HG03025 (cell line): Measurements from ENCODE around the gene GJB2.

Experiments
- ATAC-seq: cut with Tn5 transposase; IDR thresholded peaks from one replicate; pipeline ENCODE4 v1.9.1; 2021; ENCODE audit warnings: mild to moderate bottlenecking, moderate library complexity; ENCODE audit not compliant: unreplicated experiment, low FRiP score

Gene GJB2

GRCh38 chr13:20192836-20193161, at the start of gene GJB2:
TSS of gene GJB2 (minus strand) at chr13:20192938. CDS start at chr13:20189581, 3,357 bp downstream.
- ATAC-seq: no peak

DNA sequence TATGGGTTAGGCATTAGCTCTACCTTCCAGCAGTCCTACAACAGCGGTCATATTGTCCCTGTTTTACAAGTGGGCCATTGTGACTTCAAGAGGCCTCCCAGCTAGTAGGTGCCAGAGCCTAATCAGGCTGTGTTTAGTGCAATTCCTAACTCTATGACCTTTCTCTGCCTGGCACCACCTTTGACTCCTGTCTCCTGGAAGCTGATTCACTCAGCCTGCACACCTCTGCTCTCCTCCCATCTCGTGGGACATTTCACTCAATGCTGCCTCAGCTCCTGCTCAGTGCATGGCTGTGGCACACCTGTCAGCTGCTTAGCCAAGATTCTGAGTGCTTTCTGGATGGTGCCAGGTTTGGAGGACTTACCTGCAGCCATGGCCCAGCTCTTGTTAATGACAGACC, 48.9 kb upstream of the GJB2 start:
- no peak for ATAC-seq

DNA sequence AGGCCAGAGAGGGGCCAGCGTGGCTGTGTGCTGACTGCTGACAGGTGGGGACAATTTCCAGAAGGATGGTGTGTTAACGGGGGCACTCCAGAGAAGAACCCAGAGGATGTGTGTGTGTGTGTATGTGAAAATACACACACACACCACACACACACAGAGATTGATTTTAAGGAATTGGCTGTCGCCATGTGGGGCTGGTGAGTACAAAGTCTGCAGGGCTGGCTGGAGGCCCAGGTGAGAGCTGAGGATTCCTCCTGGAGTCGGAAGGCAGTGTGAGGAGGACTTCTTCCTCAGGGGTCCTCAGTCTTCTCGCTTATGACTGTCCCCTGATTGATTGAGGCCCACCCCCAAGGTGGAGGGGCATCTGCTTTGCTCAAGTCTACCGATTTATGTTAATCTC, 47.0 kb upstream of the GJB2 start:
- no peak for ATAC-seq

DNA sequence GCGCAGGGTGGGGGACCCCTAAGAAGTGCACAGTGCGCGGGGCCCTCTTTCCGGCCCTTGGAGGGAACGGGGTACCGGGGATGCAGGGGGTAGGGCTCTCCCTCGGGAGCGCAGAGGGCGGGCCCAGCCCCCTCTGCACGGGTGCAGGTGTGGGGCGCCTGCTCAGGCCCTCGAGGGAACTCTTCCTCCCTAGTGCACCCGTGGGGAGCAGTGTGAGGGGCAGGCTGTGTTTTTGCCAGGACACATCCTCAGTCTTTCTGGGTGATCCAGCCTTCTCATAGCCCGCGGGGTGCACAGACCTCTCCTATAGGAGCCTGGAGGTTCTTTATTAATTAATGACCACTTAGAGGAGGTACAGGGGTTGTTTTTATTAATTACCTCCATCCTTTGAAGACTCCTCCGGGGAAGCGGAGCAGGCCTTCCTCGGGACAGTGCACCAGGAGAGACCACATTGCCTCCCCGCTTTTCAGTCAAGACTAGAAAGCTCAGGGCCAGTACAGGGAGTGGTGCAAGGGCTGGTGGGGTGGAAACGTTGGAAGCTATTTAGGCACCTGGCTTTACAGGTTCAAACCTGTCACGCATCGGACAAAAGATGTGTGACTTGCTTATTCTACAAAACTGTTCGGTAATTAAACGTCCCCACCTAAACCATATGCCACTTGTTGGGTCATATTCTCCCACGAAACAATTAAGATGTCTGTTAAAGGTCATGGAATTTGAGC, 40.0 kb upstream of the GJB2 start:
- no peak for ATAC-seq

DNA sequence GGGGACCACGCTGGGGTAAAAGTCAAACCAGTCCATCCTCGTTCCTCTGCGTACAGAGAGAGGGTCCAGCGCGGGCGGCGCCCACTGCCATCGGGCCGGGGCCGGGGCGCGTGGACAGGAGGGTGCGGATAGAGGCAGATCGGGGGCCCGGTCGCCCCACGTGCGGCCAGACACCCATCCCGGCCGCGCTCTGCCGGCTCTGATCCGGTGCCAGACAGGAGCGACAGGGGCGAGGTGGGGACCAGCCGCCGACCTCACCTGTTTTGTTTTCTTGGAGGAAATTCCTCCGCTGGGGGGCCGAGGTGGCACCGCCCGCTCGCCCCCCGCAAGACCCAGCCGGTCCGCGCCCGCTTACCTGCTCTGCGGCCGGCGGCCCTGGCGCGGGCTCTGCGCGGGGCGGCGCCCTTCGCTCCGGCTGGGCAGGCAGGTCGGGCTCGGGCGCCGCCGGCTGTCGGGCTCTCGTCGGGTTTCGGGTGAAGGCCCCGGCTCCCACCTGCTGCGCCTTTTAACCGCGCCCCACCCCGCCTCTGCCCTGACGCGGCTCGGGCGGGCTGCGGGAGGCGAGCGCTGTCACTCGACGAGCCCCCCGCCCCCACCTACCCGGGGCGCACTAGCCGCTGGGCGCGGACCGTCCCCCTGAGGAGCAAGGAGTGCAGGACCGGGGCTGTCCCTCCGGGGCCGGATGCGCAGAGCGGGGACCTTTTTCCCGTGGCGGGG, 39.3 kb upstream of the GJB2 start, which contains the start of gene GJB6:
Gene GJB6 (minus strand): TSS at position 481 of the 717 bp plus-strand sequence. CDS start 8,839 bp downstream, outside the sequence.
- ATAC-seq: no peak

DNA sequence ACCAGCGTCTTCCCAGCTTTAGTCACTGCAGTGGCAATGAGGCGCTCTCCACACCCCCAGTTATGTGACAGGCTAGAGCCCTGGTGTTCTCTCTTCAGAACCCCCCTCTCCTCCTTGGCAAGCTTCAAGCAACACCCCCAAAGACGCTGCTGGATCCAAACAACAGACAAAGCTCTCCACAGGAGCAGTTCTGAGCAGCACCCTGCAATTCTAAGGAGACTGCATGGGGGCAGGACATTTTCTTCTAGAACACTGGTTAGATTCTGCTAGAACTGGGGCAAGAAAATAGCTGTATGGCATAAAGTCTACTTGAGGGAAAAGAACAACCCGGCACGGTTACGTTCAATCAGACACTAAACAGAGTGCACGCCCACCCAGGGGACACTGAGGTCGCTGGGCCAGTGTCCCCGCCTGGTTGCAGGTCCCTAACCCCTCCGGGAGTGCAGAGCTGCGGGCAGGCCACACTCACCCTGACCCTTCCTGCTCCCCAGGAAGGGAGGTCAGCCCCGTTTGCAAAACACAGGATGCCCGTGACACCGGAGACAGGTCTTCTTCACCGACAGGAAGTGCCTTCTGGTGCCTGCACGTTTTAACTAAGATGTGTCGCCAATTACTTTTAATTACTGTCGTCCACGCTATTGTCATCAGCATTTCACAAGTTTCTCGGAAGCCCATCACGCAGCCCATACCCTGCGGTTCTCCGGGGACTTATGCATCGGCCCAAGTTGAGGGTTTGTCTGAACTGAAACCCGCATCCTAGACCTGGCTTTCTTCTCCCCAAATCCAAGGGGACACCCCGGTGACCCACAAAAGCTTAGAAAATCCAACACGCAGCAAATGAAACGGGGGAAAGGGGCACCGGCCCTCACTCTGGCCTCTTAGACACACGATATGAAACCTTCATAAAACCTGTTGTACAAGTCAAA, 38.4 kb upstream of the GJB2 start:
- ATAC-seq: no peak

GRCh38 chr13:20227730-20228129, 35.0 kb upstream of the GJB2 start:
- no peak for ATAC-seq

DNA sequence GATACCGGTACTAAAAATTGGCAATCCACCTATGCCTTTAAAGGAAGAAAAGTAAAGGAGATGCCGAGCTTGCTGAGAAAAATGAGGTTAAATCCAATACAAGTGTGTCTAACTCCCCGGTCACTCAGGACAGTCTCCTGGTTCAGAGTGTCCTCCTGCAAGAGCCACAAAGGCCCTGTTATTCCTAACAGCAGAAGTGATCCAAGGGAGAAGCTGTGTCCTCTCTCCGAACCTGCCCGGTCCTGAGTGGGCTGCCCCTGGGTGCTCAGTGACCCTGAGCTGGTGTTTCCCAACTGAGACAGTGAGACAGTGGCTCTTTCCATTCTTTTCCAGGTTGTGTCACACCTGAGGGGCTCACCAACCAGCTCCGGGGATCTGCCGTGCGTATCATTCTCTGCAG, 34.5 kb upstream of the GJB2 start:
- ATAC-seq: no peak

GRCh38 chr13:20222553-20222952, 29.8 kb upstream of the GJB2 start:
- no peak for ATAC-seq

- no peak for ATAC-seq
These were observed 29.0 kb upstream of the GJB2 start for GRCh38 chr13:20221772-20222171.

- ATAC-seq: peak; percentile 89
These were observed 26.8 kb upstream of the GJB2 start for GRCh38 chr13:20219577-20219976.

- ATAC-seq: no peak
These were observed 24.4 kb upstream of the GJB2 start for GRCh38 chr13:20217168-20217567.

DNA sequence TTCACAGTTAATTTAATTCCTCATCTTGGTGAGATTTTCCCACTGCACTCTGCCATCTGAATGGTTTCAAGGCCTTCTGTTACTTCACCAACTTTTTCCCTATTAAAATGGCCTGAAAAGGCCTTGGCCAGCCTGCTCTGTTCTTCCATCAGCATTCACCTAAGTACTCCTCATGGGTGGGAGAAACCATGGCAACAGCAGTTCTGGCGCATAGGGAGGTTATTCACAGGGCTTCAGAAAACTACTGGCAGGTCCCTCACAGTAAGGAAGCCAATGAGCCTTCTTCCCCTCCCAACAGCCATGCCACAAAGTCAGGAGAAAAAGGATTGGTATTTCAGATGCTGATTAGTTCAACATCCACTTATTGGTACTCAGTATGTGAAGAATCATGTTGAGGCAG, 17.2 kb upstream of the GJB2 start:
- no peak for ATAC-seq

- ATAC-seq: no peak
These were observed 14.0 kb upstream of the GJB2 start for GRCh38 chr13:20206698-20207235.

GRCh38 chr13:20206065-20206697, 13.4 kb upstream of the GJB2 start:
- no peak for ATAC-seq

DNA sequence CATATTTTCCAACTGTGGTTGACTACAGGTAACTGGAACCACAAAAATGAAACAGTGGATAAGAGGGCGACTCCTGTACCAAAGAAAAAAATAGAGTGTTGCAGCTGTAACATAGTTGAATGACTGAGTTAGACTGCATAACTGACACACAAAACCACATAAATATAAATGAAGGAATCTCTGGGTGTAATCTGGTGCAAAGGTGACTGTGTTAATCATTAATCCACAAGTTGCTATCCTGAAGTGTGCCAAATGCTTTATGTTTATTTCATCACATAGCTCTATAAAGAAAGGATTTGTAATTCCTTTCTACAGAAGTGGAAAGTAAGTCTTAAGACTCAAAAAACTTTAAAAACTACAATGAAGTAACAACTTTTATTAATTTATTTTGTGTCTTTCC, 6.0 kb upstream of the GJB2 start:
- no peak for ATAC-seq

- ATAC-seq: no peak
These were observed 4.7 kb upstream of the GJB2 start for GRCh38 chr13:20197361-20197834.

DNA sequence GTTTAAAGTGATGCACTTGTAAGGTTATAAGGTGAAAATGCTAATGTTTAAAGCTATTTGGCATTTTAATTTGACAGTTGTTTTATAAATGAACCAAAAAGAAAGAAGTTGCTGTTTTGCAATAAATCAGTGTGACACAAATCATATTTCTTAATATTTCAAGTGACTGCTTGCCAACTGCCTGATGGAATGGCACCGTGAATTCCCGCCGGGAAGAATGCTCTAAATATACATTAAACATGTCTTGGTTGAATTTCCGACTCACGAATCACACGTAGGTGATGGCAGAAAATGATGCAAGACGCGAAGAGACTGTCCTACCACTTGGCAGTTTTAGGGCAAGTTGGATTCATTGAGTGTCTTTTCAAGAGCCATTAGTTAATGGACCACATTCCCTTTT, 3.1 kb upstream of the GJB2 start:
- ATAC-seq: no peak

GRCh38 chr13:20193907-20194631, 1.3 kb upstream of the GJB2 start:
- no peak for ATAC-seq
